ENCODE measurements around the gene SMIM20. TPM values are rescaled to one million over a fixed set of nuclear protein-coding genes. Genes with fewer than 3 reads are reported as not detected.
A peak's percentile ranks its signal among the peaks of the same experiment; 100 is the strongest.

SMIM20 gene
- total RNA-seq, 1 donor from 2014 or later = 31.2 TPM

- no peak overlapping the region for H3K4me3 ChIP-seq (ENCODE audit: low read depth, low read length)
- no peak for DNase-seq (ENCODE audit: low read depth)
- no peak for TF ChIP-seq CTCF (conservative IDR thresholded peaks at IDR 0.05; ENCODE audit: low read depth, low read length)
These were observed 21.2 kb upstream of the SMIM20 start for GRCh38 chr4:25892796-25893195.

GRCh38 chr4:25896776-25897539 is 17.1 kb upstream of the SMIM20 start:
- TF ChIP-seq CTCF (conservative IDR thresholded peaks at IDR 0.05; ENCODE audit: low read depth, low read length) = no peak
- H3K4me3 ChIP-seq (ENCODE audit: low read depth, low read length) = no peak overlapping the region
- peak; percentile 20 for DNase-seq (ENCODE audit: low read depth)

GRCh38 chr4:25900310-25900709 is 13.7 kb upstream of the SMIM20 start:
- no peak overlapping the region for H3K4me3 ChIP-seq (ENCODE audit: low read depth, low read length)
- no peak for TF ChIP-seq CTCF (conservative IDR thresholded peaks at IDR 0.05; ENCODE audit: low read depth, low read length)
- no peak for DNase-seq (ENCODE audit: low read depth)

GRCh38 chr4:25901030-25901430 is 13.0 kb upstream of the SMIM20 start:
- H3K4me3 ChIP-seq (ENCODE audit: low read depth, low read length) = no peak overlapping the region
- DNase-seq (ENCODE audit: low read depth) = no peak
- no peak for TF ChIP-seq CTCF (conservative IDR thresholded peaks at IDR 0.05; ENCODE audit: low read depth, low read length)

- DNase-seq (ENCODE audit: low read depth) = no peak
- no peak overlapping the region for H3K4me3 ChIP-seq (ENCODE audit: low read depth, low read length)
- no peak for TF ChIP-seq CTCF (conservative IDR thresholded peaks at IDR 0.05; ENCODE audit: low read depth, low read length)
These were observed 9.9 kb upstream of the SMIM20 start for GRCh38 chr4:25903900-25904747.

GRCh38 chr4:25904748-25905082 is 9.3 kb upstream of the SMIM20 start:
- TF ChIP-seq CTCF (conservative IDR thresholded peaks at IDR 0.05; ENCODE audit: low read depth, low read length) = no peak
- no peak overlapping the region for H3K4me3 ChIP-seq (ENCODE audit: low read depth, low read length)
- no peak for DNase-seq (ENCODE audit: low read depth)

Data from epithelial cell of proximal tubule (primary cell).